ENCODE results near the gene DNHD1. TPM values are rescaled to one million over a fixed set of nuclear protein-coding genes. Genes with fewer than 3 reads are reported as not detected.

The DNHD1 gene
- total RNA-seq, 1 donor from 2014 or later, result 17.2 TPM

DNA sequence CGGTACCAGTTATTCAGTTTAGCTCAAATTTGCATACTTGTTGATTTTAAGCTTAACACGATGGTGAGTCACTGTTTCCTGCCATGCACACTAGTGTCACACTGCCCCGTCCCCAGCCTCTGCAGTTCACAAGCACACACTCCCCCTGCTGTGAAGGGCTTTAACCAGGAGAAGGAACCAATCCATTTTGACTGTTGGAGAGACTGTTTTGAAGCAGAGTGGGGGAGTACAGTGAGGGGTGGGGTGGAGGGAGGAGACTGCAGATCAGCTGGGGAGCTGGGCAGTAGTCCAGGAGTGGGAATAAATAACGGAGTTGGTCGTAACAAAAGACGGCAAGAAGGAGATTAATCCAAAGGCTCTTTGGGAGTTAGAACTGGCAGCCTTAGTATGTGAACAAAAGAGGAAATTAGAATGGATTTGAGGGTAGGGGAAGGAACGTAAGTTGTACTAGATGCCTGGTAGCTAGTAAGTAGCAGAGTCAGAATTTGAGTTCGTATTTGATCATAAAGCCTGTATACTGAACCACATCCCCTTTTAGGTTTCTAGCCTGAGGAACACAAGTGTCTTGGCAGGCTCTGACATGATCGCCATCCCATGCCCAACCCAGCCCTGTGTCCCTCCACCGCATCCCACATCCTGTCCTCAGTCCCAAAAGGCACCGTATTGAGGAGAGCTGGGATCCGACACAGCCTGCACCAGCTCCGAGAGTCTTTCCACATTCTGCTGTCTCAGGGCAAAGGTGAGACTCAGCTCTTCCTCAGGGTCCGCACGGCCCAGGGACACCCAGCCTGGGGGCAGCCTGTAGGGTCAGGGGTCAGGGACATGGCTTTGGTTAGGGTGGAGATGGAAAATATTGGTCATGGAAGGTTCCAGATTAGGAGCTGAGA is 121.3 kb downstream of the DNHD1 start:
- TF ChIP-seq POLR2A (IDR thresholded peaks at IDR 0.05), result peak in 1 of 2 donors; percentile 20
- TF ChIP-seq, protein P1, sequence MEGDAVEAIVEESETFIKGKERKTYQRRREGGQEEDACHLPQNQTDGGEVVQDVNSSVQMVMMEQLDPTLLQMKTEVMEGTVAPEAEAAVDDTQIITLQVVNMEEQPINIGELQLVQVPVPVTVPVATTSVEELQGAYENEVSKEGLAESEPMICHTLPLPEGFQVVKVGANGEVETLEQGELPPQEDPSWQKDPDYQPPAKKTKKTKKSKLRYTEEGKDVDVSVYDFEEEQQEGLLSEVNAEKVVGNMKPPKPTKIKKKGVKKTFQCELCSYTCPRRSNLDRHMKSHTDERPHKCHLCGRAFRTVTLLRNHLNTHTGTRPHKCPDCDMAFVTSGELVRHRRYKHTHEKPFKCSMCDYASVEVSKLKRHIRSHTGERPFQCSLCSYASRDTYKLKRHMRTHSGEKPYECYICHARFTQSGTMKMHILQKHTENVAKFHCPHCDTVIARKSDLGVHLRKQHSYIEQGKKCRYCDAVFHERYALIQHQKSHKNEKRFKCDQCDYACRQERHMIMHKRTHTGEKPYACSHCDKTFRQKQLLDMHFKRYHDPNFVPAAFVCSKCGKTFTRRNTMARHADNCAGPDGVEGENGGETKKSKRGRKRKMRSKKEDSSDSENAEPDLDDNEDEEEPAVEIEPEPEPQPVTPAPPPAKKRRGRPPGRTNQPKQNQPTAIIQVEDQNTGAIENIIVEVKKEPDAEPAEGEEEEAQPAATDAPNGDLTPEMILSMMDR (IDR thresholded peaks at IDR 0.05), result no peak
- peak in 1 of 2 donors; percentile 52 for TF ChIP-seq POLR2AphosphoS5 (IDR thresholded peaks at IDR 0.05; ENCODE audit: insufficient read depth in 1 of 2, low read depth in 1 of 2)
- DNase-seq (ENCODE audit: extremely low spot score in 2 of 2), result no peak
- H3K9me3 ChIP-seq, result no peaks in the 10 kb centered on the region
- peaks cover 0 to 6% of the 10 kb centered on the region in 2 donors for H3K36me3 ChIP-seq
- H3K4me1 ChIP-seq, result peaks cover 18% of the 10 kb centered on the region
- H3K27ac ChIP-seq, result peak overlapping the region; percentile 99
- intact Hi-C loops (cut with DNase I), result no loop called here
- H3K27me3 ChIP-seq, result no peaks in the 10 kb centered on the region
- H3K4me3 ChIP-seq, result peak overlapping the region; percentile 74 to 90

DNA sequence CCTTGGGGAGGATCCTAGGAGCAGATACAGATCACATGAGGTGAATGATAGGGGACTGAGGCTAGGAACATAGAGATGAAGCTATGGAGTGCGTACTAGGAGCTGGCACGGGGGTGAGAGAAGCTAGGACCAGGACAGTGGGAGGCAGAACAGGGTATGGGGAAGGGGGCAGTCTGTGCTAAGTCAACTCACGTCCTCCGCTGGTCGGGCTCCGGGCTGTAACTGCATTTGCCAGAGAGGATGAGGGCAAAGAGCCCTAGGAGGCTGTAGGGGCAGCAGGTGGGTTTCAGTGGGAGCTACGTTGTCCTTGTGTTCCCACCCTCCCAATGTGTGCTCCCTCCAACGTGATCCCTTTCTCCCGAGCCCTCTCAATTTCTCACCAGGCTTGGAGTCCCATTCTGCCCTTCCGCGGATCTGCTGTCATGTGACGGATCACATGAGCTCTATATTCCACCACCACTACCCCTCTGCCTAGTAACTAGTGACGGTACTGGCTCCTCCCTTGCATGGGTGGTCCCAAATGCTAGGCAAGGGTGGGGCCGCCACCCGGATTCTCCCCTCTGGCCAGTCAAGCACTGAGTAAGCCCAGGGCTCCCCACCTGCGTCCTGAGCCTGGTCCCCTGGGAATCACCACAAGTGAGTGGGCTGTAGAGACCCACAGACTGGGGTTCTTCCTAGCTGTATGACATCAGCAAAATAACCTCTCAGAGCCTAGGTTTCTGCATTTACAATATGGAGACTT is 122.1 kb downstream of the DNHD1 start, which contains the start of gene TPP1:
TPP1 (minus strand) TSS at position 419 of the 742 bp plus-strand sequence; CDS start at position 397, 22 bp downstream.
- H3K4me3 ChIP-seq, result peak within 1 kb of the TSS; percentile 74 to 90
- H3K4me1 ChIP-seq, result peaks cover 17% of the 10 kb centered on the region
- peak in 1 of 2 donors; percentile 98 for DNase-seq (ENCODE audit: extremely low spot score in 2 of 2)
- H3K27ac ChIP-seq, result peak within 1 kb of the TSS; percentile 99
- peak; percentile 44 to 79 for TF ChIP-seq POLR2A (IDR thresholded peaks at IDR 0.05)
- peak; percentile 88 to 98 for TF ChIP-seq POLR2AphosphoS5 (IDR thresholded peaks at IDR 0.05; ENCODE audit: insufficient read depth in 1 of 2, low read depth in 1 of 2)
- TF ChIP-seq, protein P1 (IDR thresholded peaks at IDR 0.05), result peak in 1 of 3 experiments; percentile 12
- H3K9me3 ChIP-seq, result no peaks in the 10 kb centered on the region
- H3K36me3 ChIP-seq, result peaks cover 0 to 6% of the 10 kb centered on the region in 2 donors
- intact Hi-C loops (cut with DNase I), result no loop called here
- H3K27me3 ChIP-seq, result no peaks in the 10 kb centered on the region

GRCh38 chr11:6620636-6621035 is 123.6 kb downstream of the DNHD1 start:
- H3K4me1 ChIP-seq, result peaks cover 17% of the 10 kb centered on the region
- no peak overlapping the region for H3K4me3 ChIP-seq
- TF ChIP-seq POLR2A (IDR thresholded peaks at IDR 0.05), result no peak
- TF ChIP-seq, protein P1 (IDR thresholded peaks at IDR 0.05), result no peak
- TF ChIP-seq POLR2AphosphoS5 (IDR thresholded peaks at IDR 0.05; ENCODE audit: insufficient read depth in 1 of 2, low read depth in 1 of 2), result no peak
- no peak for DNase-seq (ENCODE audit: extremely low spot score in 2 of 2)
- H3K27ac ChIP-seq, result no peak overlapping the region
- intact Hi-C loops (cut with DNase I), result no loop called here
- H3K27me3 ChIP-seq, result no peaks in the 10 kb centered on the region
- no peaks in the 10 kb centered on the region for H3K9me3 ChIP-seq
- peaks cover 0 to 9% of the 10 kb centered on the region in 2 donors for H3K36me3 ChIP-seq

Other genes starting within 250 kb of the DNHD1 start
- not detected for gene CCKBR, start 237.4 kb upstream of the DNHD1 start, total RNA-seq
- gene CAVIN3, start 176.8 kb upstream of the DNHD1 start, total RNA-seq, result 156 TPM
- 23.1 TPM for gene SMPD1, start 106.8 kb upstream of the DNHD1 start, total RNA-seq
- 59.7 TPM for gene APBB1, start 78.2 kb upstream of the DNHD1 start, total RNA-seq
- 0.98 TPM for gene HPX, start 56.3 kb upstream of the DNHD1 start, total RNA-seq
- 27.5 TPM for gene TRIM3, start 23.3 kb upstream of the DNHD1 start, total RNA-seq
- gene ARFIP2, start 15.9 kb upstream of the DNHD1 start, total RNA-seq, result 54.0 TPM
- 98.7 TPM for gene TIMM10B, start 15.8 kb upstream of the DNHD1 start, total RNA-seq
- gene RRP8, start 106.3 kb downstream of the DNHD1 start, total RNA-seq, result 10.3 TPM
- 149 TPM for gene ILK, start 106.5 kb downstream of the DNHD1 start, total RNA-seq
- gene TAF10, start 114.9 kb downstream of the DNHD1 start, total RNA-seq, result 48.1 TPM
- 77.3 TPM for gene TPP1, start 122.1 kb downstream of the DNHD1 start, total RNA-seq
- gene DCHS1, start 158.5 kb downstream of the DNHD1 start, total RNA-seq, result 28.7 TPM
- 55.2 TPM for gene MRPL17, start 186.1 kb downstream of the DNHD1 start, total RNA-seq

Measured in vagina (tissue), 2 donors.